Vagina (tissue), 2 donors: ENCODE measurements around the gene SLC29A1.

Experiments
- CTCF ChIP-seq, 3 experiments: fragments of 450-650 bp in 2 of 3; fragments of 200-600 bp in 1 of 3; sonication (generic) in 1 of 3; IDR thresholded peaks; one replicate each; pipeline ENCODE4 v1.5.1; 2017 to 2019; ENCODE audit warnings: antibody characterized with exemption in 3 of 3, mild to moderate bottlenecking in 2 of 3, moderate library complexity in 2 of 3
- POLR2A ChIP-seq, 2 donors: fragments of 450-650 bp; IDR thresholded peaks; one replicate each; pipeline ENCODE4 v1.6.1; 2017; ENCODE audit warnings: antibody characterized with exemption in 2 of 2, mild to moderate bottlenecking in 2 of 2, moderate library complexity in 2 of 2

- TF ChIP-seq CTCF (IDR thresholded peaks at IDR 0.05) (no peak), POLR2A (IDR thresholded peaks at IDR 0.05) (no peak)
Observed at GRCh38 chr6:44254191-44255104, 31.1 kb downstream of the SLC29A1 start.
